ENCODE results near the gene IMP4. TPM values are rescaled to one million over a fixed set of nuclear protein-coding genes. Genes with fewer than 3 reads are reported as not detected.

Gene IMP4
- total RNA-seq, 1 donor from 2014 or later: 43.5 TPM

DNA sequence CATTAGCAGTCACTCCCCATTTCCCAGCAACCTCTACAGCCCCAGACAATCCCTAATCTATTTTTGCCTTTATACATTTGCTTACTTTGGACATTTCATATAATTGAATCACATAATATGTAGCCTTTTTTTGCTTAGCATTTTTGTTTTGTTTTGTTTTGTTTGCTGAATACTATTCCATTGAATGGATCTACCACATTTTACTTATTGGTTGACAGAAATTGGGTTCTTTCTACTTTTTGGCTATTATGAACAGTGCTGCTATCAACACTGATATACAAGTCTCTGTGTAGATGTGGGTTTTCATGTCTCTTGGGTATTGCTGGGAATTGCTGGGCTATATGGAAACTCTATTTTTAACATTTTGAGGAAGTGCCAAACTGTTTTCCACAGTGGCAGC is 20.8 kb downstream of the IMP4 start:
- Mint-ChIP-seq H3K36me3 (ENCODE audit: low read depth) (peaks cover 4% of the 10 kb centered on the region), H3K27me3 (ENCODE audit: low read depth) (no peaks in the 10 kb centered on the region), H3K4me1 (ENCODE audit: low read depth) (no peaks in the 10 kb centered on the region), H3K9me3 (ENCODE audit: low read depth) (peaks cover 12% of the 10 kb centered on the region), H3K4me3 (ENCODE audit: unreplicated experiment) (no peak overlapping the region), H3K27ac (ENCODE audit: unreplicated experiment) (no peak overlapping the region)
- no peak for DNase-seq (ENCODE audit: low spot score)
- TF ChIP-seq, protein P1, sequence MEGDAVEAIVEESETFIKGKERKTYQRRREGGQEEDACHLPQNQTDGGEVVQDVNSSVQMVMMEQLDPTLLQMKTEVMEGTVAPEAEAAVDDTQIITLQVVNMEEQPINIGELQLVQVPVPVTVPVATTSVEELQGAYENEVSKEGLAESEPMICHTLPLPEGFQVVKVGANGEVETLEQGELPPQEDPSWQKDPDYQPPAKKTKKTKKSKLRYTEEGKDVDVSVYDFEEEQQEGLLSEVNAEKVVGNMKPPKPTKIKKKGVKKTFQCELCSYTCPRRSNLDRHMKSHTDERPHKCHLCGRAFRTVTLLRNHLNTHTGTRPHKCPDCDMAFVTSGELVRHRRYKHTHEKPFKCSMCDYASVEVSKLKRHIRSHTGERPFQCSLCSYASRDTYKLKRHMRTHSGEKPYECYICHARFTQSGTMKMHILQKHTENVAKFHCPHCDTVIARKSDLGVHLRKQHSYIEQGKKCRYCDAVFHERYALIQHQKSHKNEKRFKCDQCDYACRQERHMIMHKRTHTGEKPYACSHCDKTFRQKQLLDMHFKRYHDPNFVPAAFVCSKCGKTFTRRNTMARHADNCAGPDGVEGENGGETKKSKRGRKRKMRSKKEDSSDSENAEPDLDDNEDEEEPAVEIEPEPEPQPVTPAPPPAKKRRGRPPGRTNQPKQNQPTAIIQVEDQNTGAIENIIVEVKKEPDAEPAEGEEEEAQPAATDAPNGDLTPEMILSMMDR (IDR thresholded peaks at IDR 0.05): no peak

DNA sequence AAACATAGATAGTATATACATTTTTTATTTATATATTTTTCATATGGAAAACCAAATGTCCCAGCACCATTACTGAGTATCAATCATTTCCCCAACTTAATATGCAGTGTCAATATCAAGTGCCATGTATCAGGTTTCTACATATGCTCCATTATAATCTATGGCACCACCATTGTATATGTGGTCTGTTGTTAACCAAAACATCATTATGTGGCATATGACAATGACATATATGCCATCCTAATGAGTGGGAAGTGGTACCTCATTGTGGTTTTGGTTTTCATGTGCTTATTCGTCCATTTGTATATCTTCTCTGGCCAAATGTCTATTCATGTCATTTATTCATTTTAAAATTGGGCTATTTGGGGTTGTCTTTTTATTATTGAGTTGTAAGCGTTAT is 22.4 kb downstream of the IMP4 start:
- H3K27ac Mint-ChIP-seq (ENCODE audit: unreplicated experiment): no peak overlapping the region
- H3K27me3 Mint-ChIP-seq (ENCODE audit: low read depth): no peaks in the 10 kb centered on the region
- TF ChIP-seq, protein P1 (IDR thresholded peaks at IDR 0.05): no peak
- no peaks in the 10 kb centered on the region for H3K4me1 Mint-ChIP-seq (ENCODE audit: low read depth)
- peaks cover 12% of the 10 kb centered on the region for H3K9me3 Mint-ChIP-seq (ENCODE audit: low read depth)
- no peak overlapping the region for H3K4me3 Mint-ChIP-seq (ENCODE audit: unreplicated experiment)
- DNase-seq (ENCODE audit: low spot score): no peak
- H3K36me3 Mint-ChIP-seq (ENCODE audit: low read depth): peaks cover 6% of the 10 kb centered on the region

DNA sequence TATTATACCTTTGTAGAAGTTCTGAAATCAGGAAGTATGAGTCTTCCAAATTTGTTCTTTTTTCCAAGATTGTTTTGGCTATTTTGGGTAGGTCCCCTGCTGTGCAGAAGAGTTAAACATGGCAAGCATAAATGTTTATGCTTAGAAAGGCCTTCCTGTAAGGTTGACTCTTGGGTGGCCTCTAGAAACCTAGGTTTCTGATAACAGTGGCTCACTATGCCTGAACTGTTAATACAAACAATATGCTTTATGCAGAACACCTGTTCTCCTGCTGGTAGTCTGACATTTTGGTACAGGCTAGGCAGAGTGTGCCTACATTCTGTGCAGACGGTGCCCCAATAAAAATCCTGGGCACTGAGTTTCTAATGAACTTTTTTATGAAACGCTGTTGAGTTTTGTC is 23.3 kb downstream of the IMP4 start:
- Mint-ChIP-seq H3K9me3 (ENCODE audit: low read depth) (peaks cover 9% of the 10 kb centered on the region), H3K4me3 (ENCODE audit: unreplicated experiment) (no peak overlapping the region), H3K27ac (ENCODE audit: unreplicated experiment) (no peak overlapping the region), H3K36me3 (ENCODE audit: low read depth) (peaks cover 3% of the 10 kb centered on the region), H3K27me3 (ENCODE audit: low read depth) (no peaks in the 10 kb centered on the region), H3K4me1 (ENCODE audit: low read depth) (peaks cover under 1% of the 10 kb centered on the region)
- DNase-seq (ENCODE audit: low spot score): no peak
- TF ChIP-seq, protein P1 (IDR thresholded peaks at IDR 0.05): no peak

DNA sequence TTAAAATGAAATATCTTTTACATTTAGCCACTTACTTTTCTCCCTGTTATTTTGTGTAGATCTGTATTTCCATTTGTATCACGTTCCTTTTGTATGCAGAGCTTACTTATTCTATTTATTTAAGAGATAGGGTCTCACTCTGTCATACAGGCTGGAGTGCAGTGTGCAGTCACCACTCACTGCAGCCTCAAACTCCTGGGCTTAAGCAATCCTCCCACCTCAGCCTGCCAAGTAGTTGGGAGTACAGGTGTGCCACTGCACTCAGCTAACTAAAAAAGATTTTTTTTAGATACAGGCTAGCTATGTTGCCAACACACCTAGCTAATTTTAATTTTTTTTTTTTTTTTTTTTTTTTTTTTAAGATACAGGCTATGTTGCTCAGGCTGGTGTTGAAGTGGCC is 24.0 kb downstream of the IMP4 start:
- H3K36me3 Mint-ChIP-seq (ENCODE audit: low read depth): peaks cover 4% of the 10 kb centered on the region
- H3K4me3 Mint-ChIP-seq (ENCODE audit: unreplicated experiment): no peak overlapping the region
- H3K9me3 Mint-ChIP-seq (ENCODE audit: low read depth): peaks cover 9% of the 10 kb centered on the region
- DNase-seq (ENCODE audit: low spot score): no peak
- H3K27me3 Mint-ChIP-seq (ENCODE audit: low read depth): no peaks in the 10 kb centered on the region
- H3K4me1 Mint-ChIP-seq (ENCODE audit: low read depth): peaks cover 8% of the 10 kb centered on the region
- TF ChIP-seq, protein P1 (IDR thresholded peaks at IDR 0.05): no peak
- H3K27ac Mint-ChIP-seq (ENCODE audit: unreplicated experiment): no peak overlapping the region

DNA sequence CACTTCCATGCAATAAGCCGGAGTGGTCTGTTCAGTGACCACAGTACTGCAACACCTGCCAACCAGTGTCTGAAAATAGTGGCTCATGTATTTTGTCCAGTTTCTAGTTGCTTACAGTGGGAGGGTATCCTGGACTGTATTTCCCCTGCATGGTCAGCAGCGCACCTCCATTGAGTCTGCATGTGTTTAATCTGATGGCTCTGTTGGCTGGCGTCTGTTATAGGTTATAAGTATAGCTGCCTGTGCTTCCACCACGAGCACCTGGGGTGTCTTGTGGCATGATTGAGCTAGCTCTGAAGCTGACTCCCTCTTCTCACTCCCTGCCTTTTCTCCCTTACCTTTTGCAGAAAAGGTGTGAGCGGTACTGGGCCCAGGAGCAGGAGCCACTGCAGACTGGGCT is 26.1 kb downstream of the IMP4 start:
- H3K9me3 Mint-ChIP-seq (ENCODE audit: low read depth): peaks cover 6% of the 10 kb centered on the region
- H3K4me1 Mint-ChIP-seq (ENCODE audit: low read depth): peaks cover 22% of the 10 kb centered on the region
- no peak for DNase-seq (ENCODE audit: low spot score)
- H3K36me3 Mint-ChIP-seq (ENCODE audit: low read depth): peaks cover 6% of the 10 kb centered on the region
- H3K27me3 Mint-ChIP-seq (ENCODE audit: low read depth): no peaks in the 10 kb centered on the region
- no peak overlapping the region for H3K4me3 Mint-ChIP-seq (ENCODE audit: unreplicated experiment)
- TF ChIP-seq, protein P1 (IDR thresholded peaks at IDR 0.05): no peak
- no peak overlapping the region for H3K27ac Mint-ChIP-seq (ENCODE audit: unreplicated experiment)

All from chondrocyte (in vitro differentiated cells).